D341Med (cell line): ENCODE data around the gene YES1.

ENCODE experiments used
- DNase-seq: peaks from one replicate; pipeline ENCODE4 v3.0.0; 2012; ENCODE audit warnings: low spot score

Gene YES1

DNA sequence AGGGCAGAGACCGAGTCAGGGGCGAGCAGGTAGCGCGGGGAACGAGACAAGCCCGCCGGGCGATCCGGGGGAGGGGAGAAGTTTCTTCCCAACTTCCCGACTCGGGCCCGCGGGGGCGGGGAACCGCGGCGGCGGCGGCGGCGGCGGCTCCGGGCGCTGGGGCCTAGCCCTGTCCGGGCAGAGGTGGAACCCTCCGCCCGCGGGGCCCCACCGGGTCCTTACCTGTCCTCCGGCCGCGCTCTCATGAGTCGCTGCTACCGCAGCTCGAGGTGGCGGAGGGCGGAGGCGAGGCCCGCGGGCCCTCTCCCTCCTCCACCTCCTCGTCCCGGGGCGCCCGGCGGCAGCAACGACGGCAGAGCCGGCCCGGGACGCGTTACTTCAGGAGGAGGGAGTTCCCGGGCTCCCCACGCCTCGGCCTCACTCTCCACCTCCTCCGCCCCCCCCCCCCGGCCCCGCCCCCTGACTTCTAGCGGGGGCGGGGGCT, at the start of gene YES1:
Gene YES1 (minus strand): TSS at position 351 of the 484 bp plus-strand sequence. CDS start 55,415 bp downstream, outside the sequence.
- DNase-seq = no peak

DNA sequence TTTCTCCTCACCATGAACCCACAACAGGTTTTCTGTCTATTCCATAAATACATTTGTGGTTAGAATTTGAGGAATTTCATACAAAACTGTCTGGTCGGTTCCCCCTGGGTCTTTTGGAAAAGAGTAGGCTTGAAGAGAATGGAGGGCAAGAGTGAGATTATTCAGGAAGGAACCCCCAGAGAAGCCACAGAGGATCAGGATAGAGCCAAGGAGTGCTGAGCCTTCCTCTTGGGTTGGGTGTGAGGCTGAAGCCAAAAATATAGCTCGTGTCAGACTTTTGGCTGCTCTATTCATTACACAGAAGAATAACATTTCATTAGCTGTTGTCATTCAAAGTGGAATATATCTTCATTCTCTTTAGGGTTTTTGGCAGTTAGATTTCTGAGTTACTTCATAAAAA, 45.9 kb upstream of the YES1 start:
- DNase-seq = no peak

DNA sequence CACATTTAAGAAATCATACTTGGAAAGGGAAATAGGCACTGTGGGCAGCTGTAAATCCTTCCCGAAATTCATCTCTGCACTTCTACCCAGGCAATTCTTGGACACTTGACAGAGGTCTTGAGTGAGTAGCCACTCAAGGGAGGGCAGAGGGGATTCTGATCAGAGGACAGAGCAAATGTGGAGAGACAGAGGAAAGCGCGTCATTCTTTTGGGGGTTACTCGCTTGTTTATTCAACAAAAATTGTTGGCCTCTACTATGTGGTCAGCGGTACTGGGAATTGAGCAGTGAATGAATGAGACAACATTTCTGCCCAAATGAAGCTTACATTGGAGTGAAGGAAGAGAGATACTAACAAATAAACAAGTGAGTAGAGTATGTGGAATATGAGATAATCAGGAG, 41.4 kb upstream of the YES1 start:
- DNase-seq = no peak

DNA sequence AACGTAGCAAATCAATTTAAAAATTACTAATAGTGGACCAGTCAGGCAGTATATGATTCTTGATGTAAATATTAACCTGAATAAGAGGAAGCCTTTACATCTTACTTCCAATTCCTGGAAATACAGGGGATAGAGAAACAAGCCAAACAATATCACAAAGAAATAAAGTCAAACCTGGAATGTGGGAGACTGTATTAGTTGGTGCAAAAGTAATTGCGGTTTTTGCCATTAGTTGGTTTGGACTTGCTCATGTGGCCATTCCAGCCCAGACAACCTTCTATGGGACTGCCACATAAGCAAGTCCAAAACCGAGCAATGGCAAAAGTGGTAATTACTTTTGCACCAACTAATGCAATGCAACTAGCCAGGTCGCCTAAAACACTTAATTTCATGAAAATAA, 38.9 kb upstream of the YES1 start:
- no peak for DNase-seq

DNA sequence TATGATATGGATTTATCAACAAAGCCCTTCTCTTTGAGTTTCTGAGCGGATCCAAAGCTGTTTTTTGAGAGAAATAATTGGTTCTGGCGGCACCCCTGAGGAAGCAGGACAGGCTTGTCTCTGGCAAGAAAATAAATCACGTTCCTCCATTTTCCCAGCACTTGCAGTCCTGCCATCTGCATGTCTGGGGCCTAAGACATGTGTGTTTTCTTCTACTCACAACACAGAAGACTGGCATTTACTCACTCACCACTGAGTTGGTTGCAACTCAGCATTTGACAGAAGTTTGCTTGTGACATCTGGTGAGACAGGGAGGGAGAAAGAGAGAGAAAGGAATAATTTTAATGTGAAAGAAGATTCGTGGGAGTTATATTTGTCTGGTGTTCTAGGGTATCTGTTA, 37.0 kb upstream of the YES1 start:
- no peak for DNase-seq

DNA sequence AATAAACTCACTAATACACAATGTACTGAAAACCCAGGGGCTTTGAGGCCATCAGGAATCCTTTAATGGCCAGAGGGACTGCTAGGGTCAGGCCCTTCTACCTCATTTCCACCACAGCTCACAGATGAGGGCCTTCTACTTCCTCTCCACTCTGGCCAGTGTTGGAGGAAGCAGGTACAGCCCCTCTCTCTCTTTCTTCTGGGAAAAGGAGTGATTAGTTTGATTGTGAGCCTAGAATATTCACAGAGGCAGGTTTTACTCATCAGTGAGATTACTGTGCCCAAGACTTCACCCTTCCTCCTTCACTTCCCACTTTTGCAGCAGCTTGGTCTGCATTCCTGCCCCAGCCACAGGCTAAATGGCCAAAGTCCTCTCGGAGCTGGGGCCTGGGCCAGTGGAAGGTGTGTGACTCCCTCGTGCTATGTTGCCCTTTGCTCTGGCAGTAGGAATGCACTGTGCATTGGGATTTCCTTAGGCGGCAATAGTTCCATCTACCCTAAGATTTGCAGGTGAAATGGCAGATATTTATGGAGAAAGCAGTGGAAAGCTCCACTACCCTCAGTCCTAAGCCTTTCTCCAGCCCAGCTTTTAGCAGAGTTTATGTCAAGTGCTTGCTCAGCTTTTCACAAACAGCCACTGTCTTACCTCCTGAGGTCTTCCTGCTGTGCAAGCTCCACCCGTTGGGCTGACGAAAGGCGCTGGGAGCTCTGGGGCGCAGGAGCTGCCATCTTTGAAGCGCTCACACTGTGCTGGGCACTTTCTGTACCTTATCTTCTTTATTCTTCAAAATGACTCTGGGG, 36.2 kb upstream of the YES1 start:
- DNase-seq = no peak

DNA sequence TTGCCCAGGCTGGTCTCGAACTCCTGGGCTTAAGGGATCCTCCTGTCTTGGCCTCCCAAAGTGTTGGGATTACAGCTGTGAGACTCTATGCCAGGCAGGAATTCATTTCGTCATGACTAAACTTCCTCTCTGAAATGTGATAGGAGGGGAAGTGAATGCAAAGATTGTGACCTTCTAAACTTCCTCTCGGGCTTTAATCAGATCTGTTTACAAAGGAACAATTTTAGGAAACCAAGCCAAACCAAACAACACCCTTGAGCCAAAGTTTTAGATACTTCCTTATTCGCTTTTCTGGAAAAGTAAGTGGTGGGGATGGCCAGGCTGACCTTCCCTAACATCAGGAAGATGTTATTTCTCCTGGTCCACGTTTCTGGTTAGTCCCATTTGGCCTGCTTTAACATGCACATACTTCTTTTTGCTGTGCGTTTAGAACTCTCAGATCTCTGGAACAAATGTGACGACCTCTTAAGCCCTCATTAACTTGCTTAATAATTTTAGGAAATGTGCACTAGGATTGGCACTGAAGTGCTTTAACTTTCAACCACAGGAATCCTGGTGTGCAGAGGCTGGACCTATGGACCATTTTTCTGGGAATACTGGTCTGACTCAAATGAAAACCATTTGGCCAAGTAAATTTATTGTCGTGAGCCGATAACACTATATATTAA, 33.2 kb upstream of the YES1 start:
- no peak for DNase-seq

DNA sequence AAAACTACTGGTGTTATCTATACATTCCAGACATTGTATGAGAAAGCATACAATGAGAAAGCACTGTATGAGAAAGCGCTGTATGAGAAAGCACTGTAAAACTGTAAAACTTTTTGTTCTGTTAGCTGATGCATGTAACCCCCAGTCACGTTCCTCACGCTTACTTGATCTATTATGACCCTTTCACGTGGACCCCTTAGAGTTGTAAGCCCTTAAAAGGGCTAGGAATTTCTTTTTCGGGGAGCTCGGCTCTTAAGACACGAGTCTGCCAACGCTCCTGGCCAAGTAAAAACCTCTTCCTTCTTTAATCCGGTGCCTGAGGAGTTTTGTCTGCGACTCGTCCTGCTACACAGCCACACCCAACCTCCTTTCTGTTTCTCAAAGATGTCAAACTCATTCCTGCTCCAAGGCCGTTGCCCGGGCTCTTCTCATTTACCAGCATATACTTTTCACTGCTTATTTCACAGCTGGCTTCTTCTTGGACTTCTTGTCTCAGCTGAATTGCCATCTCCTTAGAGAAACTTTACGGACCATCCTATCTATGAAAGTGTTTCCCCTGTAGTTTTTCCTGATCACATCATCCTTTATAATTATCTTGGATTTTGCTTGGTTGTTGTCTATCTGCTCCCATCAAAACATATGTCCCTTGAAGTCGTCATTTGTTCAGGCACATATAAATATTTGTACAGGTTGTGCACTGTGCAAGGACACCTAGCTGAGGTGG, 29.8 kb upstream of the YES1 start:
- DNase-seq = no peak

DNA sequence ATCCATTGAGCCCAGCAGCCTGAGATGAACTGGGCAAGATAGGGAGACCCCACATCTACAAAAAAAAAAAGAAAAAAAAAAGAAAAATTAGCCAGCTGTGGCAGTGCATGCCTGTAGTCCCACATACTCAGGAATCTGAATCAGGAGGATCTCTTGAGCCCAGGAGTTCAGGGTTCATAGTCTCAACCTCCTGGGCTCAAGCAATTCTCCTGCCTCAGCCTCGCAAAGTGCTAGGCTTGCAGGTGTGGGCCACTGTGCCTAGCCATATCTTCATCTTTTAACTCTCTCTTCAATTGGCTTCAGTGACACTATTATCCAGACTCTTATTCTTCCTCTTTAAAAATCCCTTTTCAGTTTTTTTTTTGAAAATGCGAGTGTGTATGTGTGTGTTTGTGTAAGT, 28.5 kb upstream of the YES1 start:
- DNase-seq = no peak

DNA sequence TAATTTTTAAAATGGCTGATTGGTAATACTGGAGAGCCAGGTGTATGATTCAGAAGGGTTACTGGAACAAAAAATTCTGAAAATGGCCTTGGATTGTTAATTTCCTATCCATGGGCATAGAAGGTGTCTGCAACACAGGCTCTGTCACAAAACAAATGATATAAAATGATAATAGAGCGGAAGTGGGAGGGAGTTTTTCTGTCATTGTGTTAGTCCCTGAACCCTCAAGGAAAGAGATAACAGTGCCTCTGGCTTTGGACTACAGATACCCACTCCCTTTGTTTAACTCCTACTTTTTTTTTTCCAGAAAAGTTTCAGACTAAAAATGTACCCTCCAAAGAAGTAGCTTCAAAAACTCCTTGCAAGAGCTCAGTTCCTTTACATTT, 28.0 kb upstream of the YES1 start:
- DNase-seq = no peak

DNA sequence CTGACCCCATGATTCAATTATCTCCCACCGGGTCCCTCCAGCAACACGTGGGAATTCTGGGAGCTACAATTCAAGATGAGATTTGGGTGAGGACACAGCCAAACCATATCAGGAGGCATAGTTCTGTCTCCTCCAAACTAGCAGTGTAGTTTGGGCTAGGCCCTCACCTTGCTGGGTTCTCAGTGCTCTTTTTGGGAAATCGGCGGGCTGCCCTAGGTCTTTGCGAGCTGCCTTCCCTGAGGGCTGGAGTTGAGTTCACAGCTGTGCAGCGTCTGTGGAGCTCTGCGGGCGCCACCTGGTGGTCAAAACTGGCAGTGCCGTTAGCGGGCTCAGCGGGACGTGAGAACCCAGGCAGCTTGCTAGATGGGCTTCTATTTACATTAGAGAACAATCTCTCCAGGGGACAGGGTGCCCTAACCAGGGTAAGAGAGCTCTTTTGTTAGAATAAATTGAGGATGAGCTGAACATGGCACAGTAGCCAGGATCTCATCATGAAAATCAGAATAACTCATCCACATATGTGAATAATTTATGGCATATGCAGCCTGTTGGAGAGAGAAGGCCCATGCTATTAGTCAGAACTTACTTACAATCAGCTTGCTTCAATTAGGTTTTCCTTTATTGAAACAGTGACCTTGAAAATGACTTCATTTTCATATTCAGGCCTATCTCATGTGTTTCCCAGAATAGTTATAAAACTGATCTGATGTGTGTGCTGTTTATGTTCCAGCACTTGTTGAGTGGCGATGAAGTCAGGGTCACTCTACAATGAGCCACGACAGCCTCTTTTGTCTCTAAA, 27.4 kb upstream of the YES1 start:
- peak; percentile 95 for DNase-seq

DNA sequence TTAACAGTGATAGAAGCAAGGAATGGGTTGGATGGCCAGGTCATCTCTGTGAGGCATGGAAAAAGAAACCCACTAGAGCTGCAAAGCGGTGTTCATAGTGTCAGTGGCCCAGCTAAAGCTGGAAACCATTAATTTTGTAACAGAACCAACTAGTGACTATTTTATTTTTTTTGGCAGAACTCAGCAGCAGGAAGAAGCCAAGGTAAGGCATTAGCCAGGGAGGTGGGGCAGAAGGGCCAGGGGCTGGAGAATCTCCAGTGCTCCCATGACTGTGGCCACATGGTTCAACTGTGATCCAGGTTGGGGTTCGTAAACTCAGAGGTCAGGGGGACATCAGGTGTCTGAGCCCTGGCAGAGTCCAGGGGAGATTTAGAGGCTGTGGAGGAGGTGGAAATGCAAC, 25.9 kb upstream of the YES1 start:
- no peak for DNase-seq

DNA sequence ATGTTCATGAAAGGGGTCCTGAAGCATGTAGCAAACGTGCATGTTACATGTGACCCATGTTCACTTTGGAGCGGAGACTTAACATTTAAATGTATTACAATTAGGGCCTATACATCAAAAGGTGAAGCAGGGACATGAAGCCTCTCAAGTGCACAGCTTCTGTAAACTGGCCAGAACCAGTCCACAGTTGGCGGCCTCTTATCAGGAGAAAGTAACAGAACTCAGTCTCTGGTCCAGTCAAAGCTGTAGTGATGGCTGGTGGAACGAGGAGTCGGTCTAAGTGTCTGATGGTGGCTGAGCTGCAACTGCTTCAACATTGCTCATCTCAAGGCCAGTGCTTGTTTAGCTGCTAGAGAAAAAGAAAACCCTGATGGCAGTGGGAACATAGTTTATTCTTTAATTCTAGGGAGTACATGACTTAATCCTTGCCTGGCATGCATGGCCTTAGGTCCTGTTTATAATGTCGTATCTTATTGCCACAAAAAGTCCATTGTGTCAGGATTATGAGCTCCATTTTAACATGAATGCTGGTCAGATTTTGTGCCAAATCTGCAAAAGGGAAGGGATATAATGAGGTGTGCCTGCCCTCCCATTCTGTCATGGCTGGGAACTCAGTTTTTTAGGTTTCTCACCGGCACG, 22.2 kb upstream of the YES1 start:
- no peak for DNase-seq

DNA sequence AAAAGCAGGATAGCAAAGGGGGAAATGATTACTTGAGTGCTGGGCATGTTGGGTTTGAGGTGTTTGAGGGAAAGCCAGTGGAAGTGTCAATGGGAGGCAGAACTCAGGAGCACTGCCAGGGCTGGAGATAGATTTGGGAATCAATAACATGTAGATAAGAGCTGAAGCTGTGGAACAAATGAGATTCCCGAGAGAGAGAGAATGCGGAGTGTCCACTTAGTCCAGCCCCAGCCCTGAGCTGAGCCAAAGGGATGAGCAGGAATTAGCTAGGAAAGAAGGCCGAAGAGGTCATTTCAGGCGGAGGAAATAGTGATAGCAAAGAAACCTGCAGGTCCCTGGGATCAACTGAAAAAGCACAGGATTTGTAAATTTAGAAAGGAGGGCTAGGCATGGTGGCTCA, 21.2 kb upstream of the YES1 start:
- no peak for DNase-seq

DNA sequence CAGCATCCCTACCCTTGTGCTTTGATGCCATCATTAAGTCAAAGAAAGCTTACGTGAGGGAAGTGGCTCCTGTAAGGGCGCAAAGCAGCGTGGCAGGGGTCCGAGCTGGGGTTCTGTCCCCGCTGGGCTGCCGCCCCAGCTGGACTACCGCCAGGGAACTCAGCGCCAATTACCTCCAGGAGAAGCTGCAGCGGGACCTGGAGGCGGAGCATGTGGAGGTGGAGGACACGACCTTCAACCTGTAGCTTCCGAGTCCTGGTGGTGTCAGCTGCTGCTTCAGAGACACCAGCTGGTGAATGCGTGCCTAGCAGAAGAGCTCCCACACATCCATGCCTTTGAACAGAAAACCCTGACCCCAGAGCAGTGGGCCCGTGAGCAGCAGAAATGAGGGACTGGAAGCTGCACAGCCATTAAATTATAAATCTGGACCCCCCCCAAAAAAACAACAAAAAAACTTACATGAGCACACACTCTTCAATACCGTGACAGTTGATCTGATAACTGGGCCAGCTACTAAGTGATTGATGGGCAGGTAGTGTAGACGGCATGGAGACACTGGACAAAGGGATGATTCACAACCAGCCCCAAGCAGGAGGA, 20.1 kb upstream of the YES1 start:
- DNase-seq = peak; percentile 34

DNA sequence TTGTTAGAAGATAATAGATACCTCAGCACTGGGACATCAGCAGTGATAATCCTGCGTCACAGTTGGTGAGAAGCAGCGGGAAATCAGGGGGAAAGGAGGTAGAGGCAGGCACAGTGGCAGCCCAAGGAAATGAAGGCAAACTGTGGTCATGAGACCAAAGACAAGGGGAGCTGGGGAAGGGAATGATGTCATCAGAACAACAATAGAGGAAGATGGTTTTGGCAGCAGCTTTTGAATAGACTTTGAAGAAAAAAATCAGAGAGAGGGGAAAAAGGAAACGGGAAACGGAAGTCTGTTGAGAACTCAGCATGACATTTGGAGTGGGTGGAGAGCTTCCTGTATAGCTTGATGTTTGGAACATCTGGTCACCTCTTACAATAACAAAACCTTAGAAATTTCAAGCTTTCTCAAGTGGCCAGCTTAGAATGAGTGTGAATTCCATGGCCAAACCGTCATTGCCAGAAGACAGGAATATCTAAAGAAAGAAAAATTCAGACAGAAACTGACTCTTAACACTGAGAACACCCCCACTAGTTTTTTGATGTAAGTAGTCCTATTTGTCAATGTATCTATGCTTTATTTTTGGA, 18.4 kb upstream of the YES1 start:
- DNase-seq = no peak

DNA sequence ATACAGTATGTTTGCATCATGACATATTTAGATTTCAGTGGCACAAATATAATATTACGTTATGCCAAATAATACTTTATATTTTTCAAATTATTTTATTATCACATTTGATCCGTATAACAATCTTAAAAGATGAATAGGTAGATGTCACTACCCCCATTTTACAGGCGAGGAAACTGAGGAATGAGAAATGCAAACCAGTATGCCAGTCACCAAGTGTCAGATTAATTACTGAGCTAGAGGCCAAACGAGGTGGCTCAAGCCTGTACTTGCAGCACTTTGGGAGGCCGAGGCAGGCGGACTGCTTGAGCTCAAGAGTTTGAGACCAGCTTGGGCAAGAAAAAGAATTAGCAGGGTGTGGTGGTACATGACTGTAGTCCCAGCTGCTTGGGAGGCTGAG, 17.4 kb upstream of the YES1 start:
- DNase-seq = no peak

DNA sequence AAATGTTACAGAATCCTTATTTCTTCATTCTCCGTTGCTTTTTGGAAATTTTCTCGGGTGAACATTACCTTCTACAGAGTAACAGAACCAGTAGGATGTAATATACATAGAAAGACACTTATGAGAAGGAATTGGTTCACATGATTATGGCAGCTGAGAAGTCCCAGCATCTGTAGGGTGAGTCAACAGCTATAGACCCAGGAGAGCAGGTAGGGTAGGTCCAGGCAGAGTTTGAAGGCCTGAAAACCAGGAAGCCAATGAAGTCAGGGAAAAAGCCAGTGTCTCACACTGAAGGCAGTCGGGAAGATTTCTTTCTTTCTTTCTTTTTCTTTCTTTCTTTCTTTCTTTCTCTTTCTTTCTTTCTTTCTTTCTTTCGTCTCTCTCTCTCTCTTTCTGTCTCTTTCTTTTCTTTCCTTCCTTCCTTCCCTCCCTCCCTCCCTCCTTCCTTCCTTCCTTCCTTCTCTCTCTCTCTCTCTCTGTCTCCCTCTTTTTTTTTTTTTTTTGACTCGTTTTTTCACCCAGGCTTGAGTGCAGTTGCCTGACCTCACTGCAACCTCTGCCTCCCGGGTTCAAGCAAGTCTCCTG, 15.1 kb upstream of the YES1 start:
- DNase-seq = no peak

DNA sequence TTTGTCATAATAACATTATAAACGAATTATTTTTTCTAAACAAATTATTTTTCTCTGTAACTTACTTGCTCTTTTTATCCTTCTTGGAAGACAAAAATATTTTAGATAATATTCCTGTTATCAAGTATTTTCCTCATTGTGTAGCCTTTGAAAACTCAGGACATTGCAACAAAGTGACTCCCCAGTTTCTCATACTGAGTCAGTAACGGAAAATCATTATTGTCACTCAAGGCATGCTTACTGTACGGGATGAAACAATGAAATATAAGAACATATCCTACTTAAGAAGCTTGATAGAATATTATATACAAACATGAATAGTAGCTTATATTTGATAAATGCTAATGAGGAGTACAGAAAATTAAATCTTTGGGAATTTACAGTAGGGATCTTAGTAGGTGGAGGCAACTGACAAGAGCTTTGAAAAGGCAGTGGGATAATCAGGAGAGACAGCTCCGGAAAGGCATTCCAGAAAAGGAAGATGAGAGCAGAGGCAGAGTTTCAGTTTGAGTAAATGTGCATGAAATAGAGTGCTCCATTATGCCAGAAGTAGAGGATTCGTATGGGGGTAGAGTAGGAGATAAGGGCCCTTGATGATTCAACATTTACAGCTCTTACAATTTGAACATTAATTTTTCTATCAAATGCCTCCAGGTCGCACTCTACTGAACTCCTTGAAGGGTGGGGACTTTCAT, 14.0 kb upstream of the YES1 start:
- no peak for DNase-seq

DNA sequence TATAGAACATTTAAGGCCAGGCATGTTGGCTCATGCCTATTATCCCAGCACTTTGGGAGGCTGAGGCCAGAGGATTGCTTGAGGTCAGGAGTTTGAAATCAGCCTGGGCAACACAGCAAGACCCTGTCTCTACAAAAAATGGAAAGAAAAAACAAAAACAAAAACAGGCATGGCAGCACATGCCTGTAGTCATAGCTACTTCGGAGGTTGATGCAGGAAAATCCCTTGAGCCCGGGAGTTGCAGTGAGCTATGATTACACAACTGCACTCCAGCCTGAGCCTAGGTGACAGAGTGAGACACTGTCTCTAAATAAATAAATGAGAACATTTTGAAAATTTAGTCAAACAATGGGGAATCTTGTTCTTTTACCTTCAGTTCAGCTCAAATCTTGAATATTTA, 12.1 kb upstream of the YES1 start:
- DNase-seq = no peak
